ENCODE results near the gene GNL2.

GRCh38 chr1:37570528-37571334 is 25.0 kb downstream of the GNL2 start:
- TF ChIP-seq CTCF (IDR thresholded peaks at IDR 0.05; ENCODE audit: low read depth, low read length, missing input control) (no peak), GABPA (IDR thresholded peaks at IDR 0.05 in 1 of 2, conservative IDR thresholded peaks at IDR 0.05 in 1 of 2) (no peak), JUND (IDR thresholded peaks at IDR 0.05) (no peak), FOXA2 (IDR thresholded peaks at IDR 0.05) (no peak), TAF1 (conservative IDR thresholded peaks at IDR 0.05) (no peak), ZBTB33 (IDR thresholded peaks at IDR 0.05) (no peak), NR2F2 (IDR thresholded peaks at IDR 0.05) (no peak)

All from liver (tissue), 3 donors.